H9 (cell line): ENCODE measurements around the gene PPP3CB. TPM values are rescaled to one million over a fixed set of nuclear protein-coding genes. Genes with fewer than 3 reads are reported as not detected.

Experiments used
- DNase-seq: peaks from one replicate; pipeline ENCODE4 v3.0.0-alpha.2; 2017
- H2AFZ ChIP-seq: one replicate; pipeline ENCODE4 v1.6.1; 2013; ENCODE audit warnings: mild to moderate bottlenecking, low read length, control low read depth, moderate library complexity
- H2AK5ac ChIP-seq: 2 replicates; pipeline ENCODE4 v1.6.1; 2013; ENCODE audit warnings: low read length, control low read depth, mixed read lengths; ENCODE audit not compliant: insufficient read length
- H2BK120ac ChIP-seq: one replicate; pipeline ENCODE4 v1.6.1; 2013; ENCODE audit warnings: low read depth, mild to moderate bottlenecking, low read length, control low read depth, inconsistent platforms; ENCODE audit not compliant: poor library complexity, severe bottlenecking
- H2BK12ac ChIP-seq: 2 replicates; pipeline ENCODE4 v1.6.1; 2013; ENCODE audit warnings: low read length, control low read depth, mixed read lengths, low read depth; ENCODE audit not compliant: insufficient read length
- H2BK15ac ChIP-seq: 2 replicates; pipeline ENCODE4 v1.6.1; 2013; ENCODE audit warnings: low read depth, low read length, control low read depth
- H2BK20ac ChIP-seq: one replicate; pipeline ENCODE4 v1.6.1; 2013; ENCODE audit warnings: low read depth, mild to moderate bottlenecking, low read length, control low read depth, inconsistent platforms; ENCODE audit not compliant: poor library complexity, severe bottlenecking
- H2BK5ac ChIP-seq: 2 replicates; pipeline ENCODE4 v1.6.1; 2013; ENCODE audit warnings: low read length, control low read depth, mixed read lengths; ENCODE audit not compliant: insufficient read length
- H3K14ac ChIP-seq: 2 replicates; pipeline ENCODE4 v1.6.1; 2013; ENCODE audit warnings: low read length, control low read depth; ENCODE audit not compliant: insufficient read depth
- H3K18ac ChIP-seq: 2 replicates; pipeline ENCODE4 v1.6.1; 2013; ENCODE audit warnings: low read depth, mild to moderate bottlenecking, mixed read lengths, low read length, control low read depth; ENCODE audit not compliant: insufficient read length
- H3K23ac ChIP-seq: 2 replicates; pipeline ENCODE4 v1.6.1; 2013; ENCODE audit warnings: low read length, control low read depth, mixed read lengths, low read depth; ENCODE audit not compliant: insufficient read length
- H3K23me2 ChIP-seq: 2 replicates; pipeline ENCODE4 v1.6.1; 2013; ENCODE audit warnings: low read depth, mild to moderate bottlenecking, mixed read lengths, low read length, control low read depth; ENCODE audit not compliant: insufficient read length, poor library complexity, severe bottlenecking
- H3K27ac ChIP-seq: 2 replicates; pipeline ENCODE4 v1.5.1; 2013; ENCODE audit warnings: low read length, control low read depth, mixed read lengths, low read depth; ENCODE audit not compliant: insufficient read length
- H3K27me3 ChIP-seq: 2 replicates; pipeline ENCODE4 v1.6.1; 2013; ENCODE audit warnings: low read length, control low read depth, inconsistent platforms; ENCODE audit not compliant: insufficient read depth
- H3K4ac ChIP-seq: 2 replicates; pipeline ENCODE4 v1.6.1; 2013; ENCODE audit warnings: low read depth, mild to moderate bottlenecking, control low read depth, inconsistent platforms, low read length, moderate library complexity
- H3K4me1 ChIP-seq: 2 replicates; pipeline ENCODE4 v1.6.1; 2013; ENCODE audit warnings: low read length, control low read depth, inconsistent platforms; ENCODE audit not compliant: insufficient read depth
- H3K4me2 ChIP-seq: 2 replicates; pipeline ENCODE4 v1.6.1; 2013; ENCODE audit warnings: low read length, control low read depth, mixed read lengths; ENCODE audit not compliant: insufficient read length, insufficient read depth
- H3K56ac ChIP-seq: 2 replicates; pipeline ENCODE4 v1.6.1; 2013; ENCODE audit warnings: low read depth, mild to moderate bottlenecking, mixed read lengths, low read length, control low read depth; ENCODE audit not compliant: insufficient read length
- H3K79me1 ChIP-seq: 2 replicates; pipeline ENCODE4 v1.6.1; 2013; ENCODE audit warnings: low read depth, mild to moderate bottlenecking, moderate library complexity, low read length, control low read depth, inconsistent platforms; ENCODE audit not compliant: insufficient read depth, poor library complexity, severe bottlenecking
- H3K79me2 ChIP-seq: 2 replicates; pipeline ENCODE4 v1.6.1; 2013; ENCODE audit warnings: low read length, control low read depth, inconsistent platforms; ENCODE audit not compliant: insufficient read depth
- H3K9ac ChIP-seq: 2 replicates; pipeline ENCODE4 v1.6.1; 2013; ENCODE audit warnings: low read length, control low read depth, mixed read lengths; ENCODE audit not compliant: insufficient read length; ENCODE audit errors: extremely low read depth
- H3K9me3 ChIP-seq: one replicate; pipeline ENCODE4 v1.6.1; 2013; ENCODE audit warnings: low read depth, low read length, inconsistent platforms; ENCODE audit not compliant: control insufficient read depth
- H3T11ph ChIP-seq: one replicate; pipeline ENCODE4 v1.6.1; 2013; ENCODE audit warnings: mild to moderate bottlenecking, low read length, control low read depth, inconsistent platforms
- H4K20me1 ChIP-seq: one replicate; pipeline ENCODE4 v1.6.1; 2013; ENCODE audit not compliant: control insufficient read depth, insufficient read length, insufficient read depth
- H4K5ac ChIP-seq: 2 replicates; pipeline ENCODE4 v1.6.1; 2013; ENCODE audit warnings: low read depth, mild to moderate bottlenecking, mixed read lengths, low read length, control low read depth; ENCODE audit not compliant: insufficient read length
- H4K8ac ChIP-seq: replicated peaks from 2 replicates; pipeline ENCODE4 v1.6.1; 2013; ENCODE audit warnings: low read length, control low read depth, mixed read lengths, low read depth; ENCODE audit not compliant: insufficient read length
- H4K91ac ChIP-seq: 2 replicates; pipeline ENCODE4 v1.6.1; 2013; ENCODE audit warnings: low read depth, mild to moderate bottlenecking, moderate library complexity, mixed read lengths, low read length, control low read depth; ENCODE audit not compliant: insufficient read length
- H3K27ac Mint-ChIP-seq, 3 experiments: 2 replicates in 2 of 3; 3 replicates in 1 of 3; pipeline ENCODE4 v1.8.0; 2020 to 2021; ENCODE audit warnings: mixed read lengths in 3 of 3, mild to moderate bottlenecking in 1 of 3, moderate library complexity in 1 of 3
- H3K27me3 Mint-ChIP-seq: 2 replicates; pipeline ENCODE4 v1.8.0; 2021; ENCODE audit warnings: low read depth, mild to moderate bottlenecking, moderate library complexity, mixed read lengths
- H3K36me3 Mint-ChIP-seq, 3 experiments: 2 replicates in 2 of 3; 3 replicates in 1 of 3; pipeline ENCODE4 v1.8.0; 2020 to 2021; ENCODE audit warnings: low read depth in 3 of 3, mixed read lengths in 3 of 3; ENCODE audit not compliant: insufficient read depth in 1 of 3
- H3K4me1 Mint-ChIP-seq, 2 experiments: 2 replicates each; pipeline ENCODE4 v1.8.0; 2020; ENCODE audit warnings: mixed read lengths in 2 of 2
- H3K4me3 Mint-ChIP-seq, 2 experiments: 2 replicates in 1 of 2; 3 replicates in 1 of 2; pipeline ENCODE4 v1.8.0; 2020 to 2021; ENCODE audit warnings: mild to moderate bottlenecking in 2 of 2, mixed read lengths in 2 of 2, moderate library complexity in 1 of 2
- H3K9me3 Mint-ChIP-seq, 2 experiments: 2 replicates in 1 of 2; 3 replicates in 1 of 2; pipeline ENCODE4 v1.8.0; 2020; ENCODE audit warnings: mild to moderate bottlenecking in 2 of 2, mixed read lengths in 2 of 2, moderate library complexity in 1 of 2
- WGBS: extraction: QIAGEN DNeasy Blood & Tissue Kit; methylation state at CpG from one replicate; pipeline ENCODE4 v1.1.7; 2013; ENCODE audit warnings: missing lambda C conversion rate, low lambda C conversion rate, mixed read lengths; ENCODE audit not compliant: insufficient read length; ENCODE audit errors: extremely low coverage; 5-methylcytosine and 5-hydroxymethylcytosine counted together
- total RNA-seq: library from RNA; stranded (reverse); gene quantifications from 2 replicates; pipeline ENCODE4 v1.2.1, GENCODE V29; 2021
- TF ChIP-seq, protein P1 (sequence below): fragments of 200-600 bp; sonication (generic); conservative IDR thresholded peaks from 3 replicates; pipeline ENCODE4 v1.8.0; 2021; ENCODE audit warnings: antibody characterized with exemption, mild to moderate bottlenecking

The PPP3CB gene
- total RNA-seq, 1 experiment from 2014 or later = 37.3 TPM

DNA sequence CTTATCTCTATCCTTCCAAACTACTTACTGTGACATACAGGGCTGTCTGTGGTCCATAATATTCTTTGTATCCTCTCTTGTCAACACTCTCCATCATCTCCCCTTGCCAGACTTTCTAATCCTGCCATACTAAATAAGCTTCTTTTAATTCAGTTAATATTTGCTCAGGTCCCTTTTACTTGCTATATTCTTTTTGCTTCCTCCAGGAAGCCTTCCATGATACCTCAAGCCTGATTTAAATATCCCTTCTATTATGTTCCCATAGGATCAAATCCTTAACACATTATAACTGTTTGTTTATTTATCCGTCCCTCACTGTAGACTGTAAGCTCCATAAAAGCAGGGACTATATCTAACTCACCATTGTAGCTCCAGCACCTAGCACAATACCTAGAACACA, 7.2 kb upstream of the PPP3CB start:
- Histone ChIP-seq H3K79me1 (no peaks in the 10 kb centered on the region), H3K23me2 (no peaks in the 10 kb centered on the region), H3K4me2 (no peak overlapping the region), H3K14ac (no peak overlapping the region), H3K4me1 (no peaks in the 10 kb centered on the region; the same call in 1 of the 2 replicates), H3T11ph (no peak overlapping the region), H4K5ac (no peak overlapping the region), H4K8ac (no peak overlapping the region), H3K79me2 (no peaks in the 10 kb centered on the region), H3K18ac (no peak overlapping the region), H4K91ac (no peak overlapping the region), H2AK5ac (no peak overlapping the region), H3K56ac (no peak overlapping the region), H3K27me3 (no peaks in the 10 kb centered on the region), H2AFZ (no peak overlapping the region), H2BK5ac (no peak overlapping the region), H2BK120ac (no peak overlapping the region), H3K9me3 (no peaks in the 10 kb centered on the region), H4K20me1 (no peaks in the 10 kb centered on the region), H3K9ac (no peak overlapping the region), H2BK12ac (no peak overlapping the region), H2BK15ac (no peak overlapping the region), H3K27ac (no peak overlapping the region), H3K4ac (no peak overlapping the region), H3K23ac (no peak overlapping the region), H2BK20ac (no peak overlapping the region)
- no peaks in the 10 kb centered on the region for H3K9me3 Mint-ChIP-seq
- TF ChIP-seq, protein P1, sequence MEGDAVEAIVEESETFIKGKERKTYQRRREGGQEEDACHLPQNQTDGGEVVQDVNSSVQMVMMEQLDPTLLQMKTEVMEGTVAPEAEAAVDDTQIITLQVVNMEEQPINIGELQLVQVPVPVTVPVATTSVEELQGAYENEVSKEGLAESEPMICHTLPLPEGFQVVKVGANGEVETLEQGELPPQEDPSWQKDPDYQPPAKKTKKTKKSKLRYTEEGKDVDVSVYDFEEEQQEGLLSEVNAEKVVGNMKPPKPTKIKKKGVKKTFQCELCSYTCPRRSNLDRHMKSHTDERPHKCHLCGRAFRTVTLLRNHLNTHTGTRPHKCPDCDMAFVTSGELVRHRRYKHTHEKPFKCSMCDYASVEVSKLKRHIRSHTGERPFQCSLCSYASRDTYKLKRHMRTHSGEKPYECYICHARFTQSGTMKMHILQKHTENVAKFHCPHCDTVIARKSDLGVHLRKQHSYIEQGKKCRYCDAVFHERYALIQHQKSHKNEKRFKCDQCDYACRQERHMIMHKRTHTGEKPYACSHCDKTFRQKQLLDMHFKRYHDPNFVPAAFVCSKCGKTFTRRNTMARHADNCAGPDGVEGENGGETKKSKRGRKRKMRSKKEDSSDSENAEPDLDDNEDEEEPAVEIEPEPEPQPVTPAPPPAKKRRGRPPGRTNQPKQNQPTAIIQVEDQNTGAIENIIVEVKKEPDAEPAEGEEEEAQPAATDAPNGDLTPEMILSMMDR = no peak
- no peak for DNase-seq
- WGBS = no CpG with 5 or more reads among the region's 1 CpG
- peaks cover 11 to 35% (median 32%) of the 10 kb centered on the region in 3 experiments; a peak in 6 of 7 replicates for H3K36me3 Mint-ChIP-seq
- peaks cover 21 to 22% of the 10 kb centered on the region in 2 experiments for H3K4me1 Mint-ChIP-seq
- H3K27ac Mint-ChIP-seq = no peak overlapping the region
- no peaks in the 10 kb centered on the region for H3K27me3 Mint-ChIP-seq
- H3K4me3 Mint-ChIP-seq = no peak overlapping the region
